ENCODE results near the gene PEG3. TPM values are rescaled to one million over a fixed set of nuclear protein-coding genes. Genes with fewer than 3 reads are reported as not detected.

PEG3 gene
- total RNA-seq, 2 donors from 2014 or later = 4.8 to 8.3 TPM

DNA sequence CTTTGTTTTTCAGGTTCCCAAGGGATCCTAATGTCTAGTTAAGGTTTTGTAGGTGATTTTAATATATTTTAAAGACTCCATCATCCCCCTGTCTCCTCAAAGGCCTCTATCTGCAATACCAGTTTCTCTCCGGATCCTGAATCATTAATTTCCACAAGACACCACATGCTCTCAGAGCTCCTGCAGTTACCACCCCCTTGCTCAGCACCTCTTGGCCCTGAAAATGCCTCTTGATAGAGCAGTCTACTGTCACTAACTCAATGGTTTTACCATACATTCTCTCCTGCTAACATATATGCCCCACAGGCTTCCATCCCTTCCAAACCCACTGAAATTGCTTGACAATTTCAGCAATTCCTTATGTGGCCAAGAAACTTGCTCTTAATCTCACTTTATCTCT is 1.9 kb upstream of the PEG3 start:
- Histone ChIP-seq H3K4me3 (no peak overlapping the region), H3K36me3 (no peaks in the 10 kb centered on the region), H3K4me1 (peaks cover 0 to 5% of the 10 kb centered on the region in 2 donors), H3K27ac (no peak overlapping the region), H3K27me3 (no peaks in the 10 kb centered on the region), H3K9me3 (no peaks in the 10 kb centered on the region)
- TF ChIP-seq, protein P1, sequence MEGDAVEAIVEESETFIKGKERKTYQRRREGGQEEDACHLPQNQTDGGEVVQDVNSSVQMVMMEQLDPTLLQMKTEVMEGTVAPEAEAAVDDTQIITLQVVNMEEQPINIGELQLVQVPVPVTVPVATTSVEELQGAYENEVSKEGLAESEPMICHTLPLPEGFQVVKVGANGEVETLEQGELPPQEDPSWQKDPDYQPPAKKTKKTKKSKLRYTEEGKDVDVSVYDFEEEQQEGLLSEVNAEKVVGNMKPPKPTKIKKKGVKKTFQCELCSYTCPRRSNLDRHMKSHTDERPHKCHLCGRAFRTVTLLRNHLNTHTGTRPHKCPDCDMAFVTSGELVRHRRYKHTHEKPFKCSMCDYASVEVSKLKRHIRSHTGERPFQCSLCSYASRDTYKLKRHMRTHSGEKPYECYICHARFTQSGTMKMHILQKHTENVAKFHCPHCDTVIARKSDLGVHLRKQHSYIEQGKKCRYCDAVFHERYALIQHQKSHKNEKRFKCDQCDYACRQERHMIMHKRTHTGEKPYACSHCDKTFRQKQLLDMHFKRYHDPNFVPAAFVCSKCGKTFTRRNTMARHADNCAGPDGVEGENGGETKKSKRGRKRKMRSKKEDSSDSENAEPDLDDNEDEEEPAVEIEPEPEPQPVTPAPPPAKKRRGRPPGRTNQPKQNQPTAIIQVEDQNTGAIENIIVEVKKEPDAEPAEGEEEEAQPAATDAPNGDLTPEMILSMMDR (IDR thresholded peaks at IDR 0.05) = no peak
- no peak for DNase-seq (ENCODE audit: low spot score)

GRCh38 chr19:56841193-56841543 is 642 bp upstream of the PEG3 start:
- Histone ChIP-seq H3K27ac (no peak overlapping the region), H3K27me3 (no peaks in the 10 kb centered on the region)

DNA sequence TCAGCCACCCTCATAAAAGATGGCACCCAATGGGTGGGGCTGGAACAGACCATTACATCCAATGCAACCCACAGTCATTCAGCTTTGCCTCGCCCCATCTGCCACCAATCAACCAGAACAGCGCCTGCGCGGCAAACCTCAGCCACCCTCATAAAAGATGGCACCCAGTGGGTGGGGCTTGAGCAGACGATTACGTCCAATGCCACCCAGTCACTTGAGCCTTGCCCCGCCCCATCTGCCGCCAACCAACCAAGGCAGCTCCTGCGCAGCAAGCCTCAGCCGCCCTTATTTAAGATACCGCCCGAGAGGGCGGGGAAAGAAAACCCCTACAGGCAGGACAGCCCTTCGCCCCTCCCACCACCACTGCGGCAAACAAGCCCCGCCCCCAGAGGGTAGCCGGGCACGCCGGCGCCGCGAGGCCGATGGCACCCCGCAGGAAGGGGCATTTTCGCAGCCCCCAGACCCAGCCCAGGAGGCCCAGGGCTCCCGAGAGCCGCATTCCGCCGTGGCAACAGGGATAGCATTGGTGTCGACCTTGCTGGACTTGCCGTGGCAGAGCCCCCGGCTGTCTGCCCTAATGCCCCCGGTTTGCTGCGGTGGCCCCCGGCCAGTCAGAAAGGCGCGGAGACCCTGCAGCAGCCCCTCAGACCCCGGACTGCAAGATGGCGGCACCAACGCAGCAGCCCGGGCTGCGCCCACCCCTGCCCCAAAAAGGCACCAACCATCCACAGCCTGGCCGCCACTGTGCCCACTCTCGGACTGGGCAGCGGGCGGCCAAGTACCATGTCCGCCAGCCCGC is 675 bp downstream of the PEG3 start:
- H3K27ac ChIP-seq = peak overlapping the region; percentile 79 to 87
- TF ChIP-seq, protein P1 (IDR thresholded peaks at IDR 0.05) = no peak

More at GRCh38 chr19:56841193-56841543, 642 bp upstream of the PEG3 start:
- TF ChIP-seq, protein P1 (IDR thresholded peaks at IDR 0.05) = no peak
- no peaks in the 10 kb centered on the region for H3K9me3 ChIP-seq
- H3K4me3 ChIP-seq = no peak overlapping the region
- no peak for DNase-seq (ENCODE audit: low spot score)
- H3K36me3 ChIP-seq = no peaks in the 10 kb centered on the region
- peaks cover 0 to 5% of the 10 kb centered on the region in 2 donors for H3K4me1 ChIP-seq

DNA sequence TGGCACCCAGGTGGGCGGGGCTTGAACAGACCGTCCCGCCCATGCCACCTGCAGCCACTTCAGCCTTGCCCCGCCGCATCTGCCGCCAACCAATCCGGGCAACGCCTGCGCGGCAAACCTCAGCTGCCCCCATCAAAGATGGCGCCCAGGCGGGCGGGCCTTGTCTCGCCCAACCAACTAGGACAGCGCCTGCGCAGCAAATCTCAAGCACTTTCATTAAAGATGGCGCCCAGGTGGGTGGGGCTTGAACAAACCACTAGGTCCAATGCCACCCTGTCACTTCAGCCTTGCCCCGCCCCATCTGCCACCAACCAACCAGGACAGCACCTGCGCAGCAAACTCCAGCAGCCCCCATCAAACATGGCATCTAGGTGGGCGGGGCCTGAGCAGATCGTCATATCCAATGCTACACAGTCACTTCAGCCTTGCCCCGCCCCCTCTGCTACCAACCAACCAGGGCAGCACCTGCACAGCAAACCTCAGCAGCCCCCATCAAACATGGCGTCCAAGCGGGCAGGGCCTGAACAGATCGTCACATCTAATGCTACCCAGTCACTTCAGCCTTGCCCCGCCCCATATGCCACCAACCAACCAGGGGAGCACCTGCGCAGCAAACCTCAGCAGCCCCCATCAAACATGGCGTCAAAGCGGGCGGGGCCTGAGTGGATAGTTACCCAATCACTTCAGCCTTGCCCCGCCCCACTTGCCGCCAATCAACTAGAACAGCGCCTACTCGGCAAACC is 1.4 kb downstream of the PEG3 start:
- TF ChIP-seq, protein P1 (IDR thresholded peaks at IDR 0.05) = no peak
- Histone ChIP-seq H3K27me3 (no peaks in the 10 kb centered on the region), H3K27ac (peak overlapping the region; percentile 92 to 96), H3K4me1 (peaks cover 0 to 5% of the 10 kb centered on the region in 2 donors), H3K9me3 (no peaks in the 10 kb centered on the region), H3K36me3 (no peaks in the 10 kb centered on the region), H3K4me3 (peak overlapping the region; percentile 49 to 57)
- DNase-seq (ENCODE audit: low spot score) = peak; percentile 97

More for the DNA sequence above, 675 bp downstream of the PEG3 start:
- Histone ChIP-seq H3K4me3 (peak overlapping the region; percentile 46 to 60), H3K9me3 (no peaks in the 10 kb centered on the region), H3K36me3 (no peaks in the 10 kb centered on the region), H3K4me1 (peaks cover 0 to 5% of the 10 kb centered on the region in 2 donors), H3K27me3 (no peaks in the 10 kb centered on the region)
- peak; percentile 96 for DNase-seq (ENCODE audit: low spot score)

DNA sequence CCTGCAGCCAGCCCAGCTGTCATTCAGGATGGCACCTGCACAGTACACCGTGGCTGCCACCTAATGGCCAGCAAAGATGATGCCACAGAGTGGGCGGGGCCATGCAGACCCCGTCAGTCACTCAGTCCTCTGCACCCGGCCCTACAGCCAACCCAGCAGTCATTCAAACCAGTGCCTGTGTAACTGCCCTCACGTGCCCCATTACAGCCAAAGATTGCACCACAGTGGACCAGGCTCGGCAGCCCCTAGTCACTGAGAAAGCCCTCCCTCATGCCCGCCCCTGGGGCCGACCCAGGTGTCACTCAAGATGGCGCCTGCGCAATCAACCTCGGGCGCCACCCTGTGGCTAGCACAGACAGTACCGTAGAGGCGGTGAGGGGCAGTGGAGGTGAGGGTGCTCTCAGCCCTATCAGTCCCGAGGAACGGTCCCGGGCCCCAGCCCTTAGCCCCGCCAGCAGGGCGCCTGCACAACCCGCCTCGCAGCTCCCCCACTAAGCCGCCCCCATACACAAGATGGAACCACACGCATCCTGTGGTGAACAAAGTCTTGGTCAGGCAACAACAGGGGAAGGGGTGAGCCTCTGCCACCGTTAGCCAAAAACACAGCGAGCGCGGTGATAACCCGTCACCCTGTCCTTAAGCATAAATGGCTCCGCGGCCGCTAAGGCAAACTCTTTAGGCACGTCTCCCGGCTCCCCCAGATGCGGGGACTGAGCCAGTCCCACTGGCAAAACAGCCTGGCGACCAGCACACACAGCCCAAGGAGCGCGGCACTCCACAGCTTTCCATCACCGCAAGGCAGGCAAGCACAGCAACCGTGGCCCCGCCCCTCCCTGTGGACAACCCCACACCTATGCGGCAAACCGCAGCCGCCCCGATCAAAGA is 2.3 kb downstream of the PEG3 start:
- no peaks in the 10 kb centered on the region for H3K9me3 ChIP-seq
- TF ChIP-seq, protein P1 (IDR thresholded peaks at IDR 0.05) = peak; percentile 20 to 52
- H3K4me1 ChIP-seq = peaks cover 0 to 5% of the 10 kb centered on the region in 2 donors
- DNase-seq (ENCODE audit: low spot score) = peak; percentile 77
- H3K36me3 ChIP-seq = no peaks in the 10 kb centered on the region
- H3K27ac ChIP-seq = peak overlapping the region; percentile 92 to 96
- H3K4me3 ChIP-seq = peak overlapping the region; percentile 49 to 57
- H3K27me3 ChIP-seq = no peaks in the 10 kb centered on the region
